Activated T-cell treated with anti-CD3 and anti-CD28 coated beads for 24 hours (primary cell): Measurements from ENCODE around the gene FETUB.

Experiments
- DNase-seq: peaks from one replicate; pipeline ENCODE4 v3.0.0-alpha.2; 2020; ENCODE audit warnings: low read depth

Gene FETUB

GRCh38 chr3:186639778-186640472 is at the start of gene FETUB:
Gene FETUB, plus strand, starts transcription at chr3:186640399. Its CDS starts 62 bp downstream, at chr3:186640461.
- DNase-seq = no peak

GRCh38 chr3:186590580-186591295 is 49.5 kb upstream of the FETUB start:
- no peak for DNase-seq

- DNase-seq = no peak
Measured at GRCh38 chr3:186592682-186593081, 47.5 kb upstream of the FETUB start.

- DNase-seq = no peak
Measured at GRCh38 chr3:186593862-186594261, 46.3 kb upstream of the FETUB start.

GRCh38 chr3:186594591-186595113 is 45.5 kb upstream of the FETUB start:
- no peak for DNase-seq

GRCh38 chr3:186596568-186597287 is 43.5 kb upstream of the FETUB start:
- DNase-seq = no peak

GRCh38 chr3:186598108-186598784 is 42.0 kb upstream of the FETUB start:
- DNase-seq = no peak

GRCh38 chr3:186598794-186599141 is 41.4 kb upstream of the FETUB start:
- no peak for DNase-seq

- DNase-seq = no peak
Measured at GRCh38 chr3:186599142-186599784, 40.9 kb upstream of the FETUB start.

GRCh38 chr3:186599785-186600166 is 40.4 kb upstream of the FETUB start:
- no peak for DNase-seq

- DNase-seq = no peak
Measured at GRCh38 chr3:186600896-186601295, 39.3 kb upstream of the FETUB start.

GRCh38 chr3:186603159-186603558 is 37.0 kb upstream of the FETUB start:
- DNase-seq = no peak

- no peak for DNase-seq
Measured at GRCh38 chr3:186605078-186605477, 35.1 kb upstream of the FETUB start.

GRCh38 chr3:186605561-186606545 is 34.3 kb upstream of the FETUB start:
- no peak for DNase-seq

GRCh38 chr3:186608624-186609215 is 31.5 kb upstream of the FETUB start:
- DNase-seq = no peak

GRCh38 chr3:186609247-186609868 is 30.8 kb upstream of the FETUB start:
- DNase-seq = no peak

- DNase-seq = no peak
Measured at GRCh38 chr3:186612065-186612464, 28.1 kb upstream of the FETUB start.

- DNase-seq = no peak
Measured at GRCh38 chr3:186612721-186613636, 27.2 kb upstream of the FETUB start, which contains the start of gene AHSG. Gene AHSG, plus strand, starts transcription at chr3:186613060. Its CDS starts 82 bp downstream, at chr3:186613142.
